CD8-positive, alpha-beta memory T cell (primary cell): ENCODE measurements around the gene EIF3CL. TPM values are rescaled to one million over a fixed set of nuclear protein-coding genes. Genes with fewer than 3 reads are reported as not detected.
A peak's percentile ranks its signal among the peaks of the same experiment; 100 is the strongest.
"Not testable (repeated sequence)": the region's sequence is repeated elsewhere in the genome, so short reads cannot be mapped to it uniquely, and the experiment has no call there.

ENCODE experiments used
- CTCF ChIA-PET: fragments of 350-600 bp; sonication (Branson Sonifier 250); formaldehyde crosslinking; loops from one replicate; lab custom pipeline; 2021; ENCODE audit warnings: antibody characterized with exemption; lab: Charles Lee
- POLR2A ChIA-PET: fragments of 350-600 bp; sonication (Branson Sonifier 250); formaldehyde crosslinking; loops from one replicate; lab custom pipeline; 2021; ENCODE audit warnings: antibody characterized with exemption; lab: Charles Lee
- DNase-seq, 5 donors: peaks; one replicate each; pipeline versions ENCODE4 v3.0.0 to v3.0.0-alpha.2; 2020 to 2022; ENCODE audit warnings: mixed read lengths in 1 of 5
- H3K27ac ChIP-seq: one replicate; pipeline ENCODE4 v1.7.0; 2013; ENCODE audit warnings: low read depth, mild to moderate bottlenecking, low read length, moderate library complexity
- H3K27me3 ChIP-seq: 2 replicates; pipeline ENCODE4 v1.7.0; 2013; ENCODE audit warnings: low read length, mild to moderate bottlenecking; ENCODE audit not compliant: insufficient read depth, poor library complexity, severe bottlenecking
- H3K36me3 ChIP-seq: 2 replicates; pipeline ENCODE4 v1.7.0; 2013; ENCODE audit warnings: mild to moderate bottlenecking, low read length, moderate library complexity; ENCODE audit not compliant: insufficient read depth
- H3K4me1 ChIP-seq: 2 replicates; pipeline ENCODE4 v1.7.0; 2013; ENCODE audit warnings: mild to moderate bottlenecking, low read length, moderate library complexity; ENCODE audit not compliant: insufficient read depth
- H3K4me3 ChIP-seq: 2 replicates; pipeline ENCODE4 v1.7.0; 2013; ENCODE audit warnings: mild to moderate bottlenecking, low read length
- H3K9me3 ChIP-seq: 2 replicates; pipeline ENCODE4 v1.7.0; 2013; ENCODE audit warnings: mild to moderate bottlenecking, low read length
- H3K27ac Mint-ChIP-seq, 8 donors: one replicate each; pipeline ENCODE4 v1.8.0; 2020 to 2021; ENCODE audit warnings: mixed read lengths in 8 of 8, mild to moderate bottlenecking in 6 of 8, inconsistent platforms in 3 of 8, moderate library complexity in 3 of 8
- H3K27me3 Mint-ChIP-seq, 2 donors: one replicate each; pipeline ENCODE4 v1.8.0; 2020 to 2021; ENCODE audit warnings: mixed read lengths in 2 of 2, mild to moderate bottlenecking in 1 of 2, moderate library complexity in 1 of 2
- H3K36me3 Mint-ChIP-seq, 3 donors: one replicate each; pipeline ENCODE4 v1.8.0; 2020 to 2021; ENCODE audit warnings: mixed read lengths in 3 of 3, inconsistent platforms in 1 of 3, mild to moderate bottlenecking in 1 of 3
- H3K4me1 Mint-ChIP-seq, 3 donors: one replicate each; pipeline ENCODE4 v1.8.0; 2020 to 2021; ENCODE audit warnings: mixed read lengths in 3 of 3, inconsistent platforms in 1 of 3, mild to moderate bottlenecking in 1 of 3
- H3K4me3 Mint-ChIP-seq, 7 donors: one replicate each; pipeline ENCODE4 v1.8.0; 2020 to 2021; ENCODE audit warnings: mixed read lengths in 7 of 7, mild to moderate bottlenecking in 6 of 7, moderate library complexity in 4 of 7, inconsistent platforms in 2 of 7
- H3K9me3 Mint-ChIP-seq, 5 donors: one replicate each; pipeline ENCODE4 v1.8.0; 2020 to 2022; ENCODE audit warnings: mixed read lengths in 5 of 5, mild to moderate bottlenecking in 3 of 5, moderate library complexity in 2 of 5, inconsistent platforms in 1 of 5
- polyA plus RNA-seq: library from polyadenylated mRNA; unstranded; fragments of 300-500 nt; fragmentation: Illumina TruSeq; gene quantifications from one replicate; pipeline ENCODE4 v1.2.3, GENCODE V29; 2021
- total RNA-seq, 2 experiments: library from RNA; stranded (reverse); gene quantifications; one replicate each; pipeline ENCODE4 v1.2.3, GENCODE V29; 2021

EIF3CL gene
- total and polyA plus RNA-seq, 3 experiments from 2014 or later, result 30.8 to 66.5 (median 55.0) TPM

DNA sequence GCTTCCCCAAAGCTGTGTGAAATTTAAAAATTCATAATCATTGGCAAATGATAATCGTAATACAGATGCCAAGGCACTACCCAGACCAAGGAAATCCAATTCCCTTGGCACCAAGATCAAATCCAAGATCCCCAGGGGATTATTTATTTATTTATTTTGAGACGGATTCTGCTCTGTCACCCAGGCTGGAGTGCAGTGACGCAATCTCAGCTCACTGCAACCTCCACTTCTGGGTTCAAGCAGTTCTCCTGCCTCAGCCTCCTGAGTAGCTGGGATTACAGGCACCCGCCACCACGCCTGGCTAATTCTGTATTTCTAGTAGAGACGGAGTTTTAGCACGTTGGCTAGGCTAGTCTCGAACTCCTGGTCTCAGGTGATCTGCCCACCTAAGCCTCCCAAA, 68.0 kb downstream of the EIF3CL start:
- H3K27me3 Mint-ChIP-seq, DNase-seq, H3K4me1 Mint-ChIP-seq, H3K27ac Mint-ChIP-seq, H3K27ac ChIP-seq, H3K4me3 ChIP-seq, H3K9me3 Mint-ChIP-seq, H3K36me3 Mint-ChIP-seq, H3K4me1 ChIP-seq, H3K27me3 ChIP-seq, H3K4me3 Mint-ChIP-seq, H3K9me3 ChIP-seq, H3K36me3 ChIP-seq, CTCF ChIA-PET, POLR2A ChIA-PET: not testable (repeated sequence)

DNA sequence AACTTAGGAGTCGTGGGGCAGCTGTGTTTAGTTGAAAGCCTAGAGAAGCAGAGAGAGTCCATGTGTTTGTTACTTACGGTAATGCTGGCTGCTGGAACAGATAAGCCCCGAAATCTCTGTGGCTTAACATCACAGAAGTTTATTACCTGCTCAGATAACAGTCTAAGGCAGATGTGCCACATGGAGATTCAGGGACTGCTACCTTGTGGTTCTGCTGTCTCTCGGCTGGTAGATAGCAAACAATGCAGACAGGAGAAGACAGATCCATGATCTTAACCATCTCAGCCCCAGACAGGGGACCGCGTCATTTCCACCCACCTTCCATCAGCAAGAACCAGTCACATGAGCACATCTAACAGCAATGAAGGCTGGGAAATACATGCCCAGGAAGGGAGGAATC, 71.0 kb downstream of the EIF3CL start:
- H3K4me3 ChIP-seq, H3K9me3 Mint-ChIP-seq, H3K36me3 ChIP-seq, H3K27me3 Mint-ChIP-seq, H3K4me3 Mint-ChIP-seq, H3K27ac ChIP-seq, H3K27me3 ChIP-seq, H3K4me1 ChIP-seq, H3K4me1 Mint-ChIP-seq, CTCF ChIA-PET, H3K27ac Mint-ChIP-seq, POLR2A ChIA-PET, H3K36me3 Mint-ChIP-seq, H3K9me3 ChIP-seq, DNase-seq: not testable (repeated sequence)

DNA sequence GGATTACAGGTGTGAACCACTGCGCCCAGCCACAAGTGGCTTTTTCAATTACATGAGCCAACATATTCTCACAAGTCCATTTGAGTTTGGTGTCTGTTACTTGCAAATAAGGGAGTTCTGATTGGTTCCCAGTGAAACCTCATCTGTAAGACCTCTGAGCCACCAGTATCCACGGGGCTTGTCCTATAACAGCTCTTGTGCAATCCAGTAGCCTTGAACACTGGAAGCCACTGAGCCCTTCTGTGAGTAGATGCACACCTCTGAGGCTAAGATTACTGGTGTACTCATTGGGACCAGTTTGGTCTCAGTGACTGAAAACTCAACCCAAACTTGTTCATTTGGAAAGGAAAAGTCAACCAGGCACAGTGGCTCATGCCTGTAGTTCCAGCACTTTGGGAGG, 72.7 kb downstream of the EIF3CL start:
- peak overlapping the region in 1 of 7 donors; percentile 54 for H3K4me3 Mint-ChIP-seq
- H3K27me3 Mint-ChIP-seq, H3K27me3 ChIP-seq, H3K9me3 Mint-ChIP-seq, H3K36me3 Mint-ChIP-seq, POLR2A ChIA-PET, DNase-seq, H3K9me3 ChIP-seq, CTCF ChIA-PET, H3K27ac ChIP-seq, H3K4me1 Mint-ChIP-seq, H3K27ac Mint-ChIP-seq, H3K4me3 ChIP-seq, H3K4me1 ChIP-seq, H3K36me3 ChIP-seq: not testable (repeated sequence)

DNA sequence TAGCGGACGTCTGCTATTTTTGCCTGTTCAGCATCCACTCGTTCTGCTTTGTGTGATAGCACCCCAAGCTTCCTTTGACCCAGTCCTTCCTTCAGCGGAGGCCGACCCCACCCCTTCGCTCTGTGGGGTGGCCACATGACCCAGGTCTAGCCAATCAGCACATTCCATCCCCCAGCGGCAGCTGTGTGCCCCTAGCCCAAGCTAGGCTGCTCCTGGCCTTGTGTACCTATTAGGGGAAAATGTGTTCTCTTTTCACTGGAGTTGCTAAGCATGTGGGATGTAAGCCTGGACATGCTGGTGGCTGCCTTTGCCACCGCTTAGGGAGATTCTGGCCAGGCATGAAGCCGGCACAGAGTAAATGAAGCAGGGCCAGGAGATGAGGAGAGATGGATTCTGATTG, 73.4 kb downstream of the EIF3CL start:
- H3K4me1 ChIP-seq, H3K27me3 ChIP-seq, H3K36me3 ChIP-seq, POLR2A ChIA-PET, H3K9me3 ChIP-seq, H3K36me3 Mint-ChIP-seq, H3K4me3 ChIP-seq, H3K27ac ChIP-seq, H3K4me1 Mint-ChIP-seq, H3K27ac Mint-ChIP-seq, H3K9me3 Mint-ChIP-seq, H3K4me3 Mint-ChIP-seq, CTCF ChIA-PET, H3K27me3 Mint-ChIP-seq: not testable (repeated sequence)
- DNase-seq, result peak in 1 of 5 donors; percentile 33

Other genes starting within 250 kb of the EIF3CL start
- 100 to 1,000 TPM; 228 to 234 TPM for gene XPO6, start 191.9 kb downstream of the EIF3CL start, total RNA-seq
- 96.8 TPM for gene XPO6, start 191.9 kb downstream of the EIF3CL start, polyA plus RNA-seq
- gene SBK1, start 111.3 kb downstream of the EIF3CL start, total RNA-seq, result 1 to 10 TPM; 3.9 to 4.1 TPM
- gene SBK1, start 111.3 kb downstream of the EIF3CL start, polyA plus RNA-seq, result 20.3 TPM
- 1 to 10 TPM in 1 of 2 experiments, not detected in 1; 1.1 TPM for gene NPIPB6, start 40.3 kb downstream of the EIF3CL start, total RNA-seq
- 0.28 TPM for gene NPIPB6, start 40.3 kb downstream of the EIF3CL start, polyA plus RNA-seq
- not detected for gene NPIPB7, start 68.5 kb upstream of the EIF3CL start, total RNA-seq
- not detected for gene NPIPB7, start 68.5 kb upstream of the EIF3CL start, polyA plus RNA-seq
- gene CLN3, start 88.2 kb upstream of the EIF3CL start, total RNA-seq, result 10 to 100 TPM; 32.5 to 38.2 TPM
- 36.1 TPM for gene CLN3, start 88.2 kb upstream of the EIF3CL start, polyA plus RNA-seq
- gene APOBR, start 90.8 kb upstream of the EIF3CL start, total RNA-seq, result 1 to 10 TPM; 7.7 to 8.0 TPM
- gene APOBR, start 90.8 kb upstream of the EIF3CL start, polyA plus RNA-seq, result 4.9 TPM
- gene IL27, start 103.0 kb upstream of the EIF3CL start, total RNA-seq, result not detected
- gene IL27, start 103.0 kb upstream of the EIF3CL start, polyA plus RNA-seq, result not detected
- gene NUPR1, start 135.1 kb upstream of the EIF3CL start, total RNA-seq, result not detected
- not detected for gene NUPR1, start 135.1 kb upstream of the EIF3CL start, polyA plus RNA-seq
- 10 to 100 TPM; 37.9 to 39.8 TPM for gene SGF29, start 150.1 kb upstream of the EIF3CL start, total RNA-seq
- 56.9 TPM for gene SGF29, start 150.1 kb upstream of the EIF3CL start, polyA plus RNA-seq
- under 1 TPM; 0.29 to 0.46 TPM for gene SULT1A2, start 193.2 kb upstream of the EIF3CL start, total RNA-seq
- not detected for gene SULT1A2, start 193.2 kb upstream of the EIF3CL start, polyA plus RNA-seq
- 1 to 10 TPM; 5.9 to 7.4 TPM for gene SULT1A1, start 206.2 kb upstream of the EIF3CL start, total RNA-seq
- 7.3 TPM for gene SULT1A1, start 206.2 kb upstream of the EIF3CL start, polyA plus RNA-seq
- gene NPIPB8, start 234.2 kb upstream of the EIF3CL start, total RNA-seq, result 1 to 10 TPM; 1.3 to 1.4 TPM
- 0.60 TPM for gene NPIPB8, start 234.2 kb upstream of the EIF3CL start, polyA plus RNA-seq